ENCODE results near the gene UMAD1.

UMAD1 gene

GRCh38 chr7:7907306-7907705 is 266.8 kb downstream of the UMAD1 start:
- H3K27me3 Mint-ChIP-seq: no peaks in the 10 kb centered on the region
- H3K4me1 Mint-ChIP-seq (ENCODE audit: low read depth in 2 of 2): peaks cover 5 to 10% of the 10 kb centered on the region in 2 donors
- ATAC-seq (replicated peaks) (no peak), DNase-seq (no peak)
- no peaks in the 10 kb centered on the region for H3K36me3 Mint-ChIP-seq (ENCODE audit: insufficient read depth)
- H3K27ac Mint-ChIP-seq: peak overlapping the region in 1 of 2 donors; percentile 47
- no peaks in the 10 kb centered on the region for H3K9me3 Mint-ChIP-seq
- H3K4me3 Mint-ChIP-seq: no peak overlapping the region

- no peak overlapping the region for H3K27ac Mint-ChIP-seq
- no peaks in the 10 kb centered on the region for H3K9me3 Mint-ChIP-seq
- peaks cover 0 to 3% of the 10 kb centered on the region in 2 donors for H3K4me1 Mint-ChIP-seq (ENCODE audit: low read depth in 2 of 2)
- no peak for ATAC-seq (replicated peaks)
- no peak overlapping the region for H3K4me3 Mint-ChIP-seq
- DNase-seq: no peak
- no peaks in the 10 kb centered on the region for H3K27me3 Mint-ChIP-seq
- no peaks in the 10 kb centered on the region for H3K36me3 Mint-ChIP-seq (ENCODE audit: insufficient read depth)
Measured at GRCh38 chr7:7908622-7909145, 268.1 kb downstream of the UMAD1 start.

GRCh38 chr7:7909376-7909775 is 268.8 kb downstream of the UMAD1 start:
- no peak overlapping the region for H3K4me3 Mint-ChIP-seq
- H3K9me3 Mint-ChIP-seq: no peaks in the 10 kb centered on the region
- peaks cover 0 to 3% of the 10 kb centered on the region in 2 donors for H3K4me1 Mint-ChIP-seq (ENCODE audit: low read depth in 2 of 2)
- DNase-seq (no peak), ATAC-seq (replicated peaks) (no peak)
- H3K27ac Mint-ChIP-seq: no peak overlapping the region
- no peaks in the 10 kb centered on the region for H3K27me3 Mint-ChIP-seq
- H3K36me3 Mint-ChIP-seq (ENCODE audit: insufficient read depth): no peaks in the 10 kb centered on the region

- H3K4me3 Mint-ChIP-seq: no peak overlapping the region
- peaks cover 3% of the 10 kb centered on the region in 2 donors for H3K4me1 Mint-ChIP-seq (ENCODE audit: low read depth in 2 of 2)
- H3K27ac Mint-ChIP-seq: peak overlapping the region in 1 of 2 donors; percentile 10
- no peaks in the 10 kb centered on the region for H3K36me3 Mint-ChIP-seq (ENCODE audit: insufficient read depth)
- no peaks in the 10 kb centered on the region for H3K9me3 Mint-ChIP-seq
- DNase-seq (no peak), ATAC-seq (replicated peaks) (no peak)
- H3K27me3 Mint-ChIP-seq: no peaks in the 10 kb centered on the region
Measured at GRCh38 chr7:7911369-7912123, 271.0 kb downstream of the UMAD1 start.

DNA sequence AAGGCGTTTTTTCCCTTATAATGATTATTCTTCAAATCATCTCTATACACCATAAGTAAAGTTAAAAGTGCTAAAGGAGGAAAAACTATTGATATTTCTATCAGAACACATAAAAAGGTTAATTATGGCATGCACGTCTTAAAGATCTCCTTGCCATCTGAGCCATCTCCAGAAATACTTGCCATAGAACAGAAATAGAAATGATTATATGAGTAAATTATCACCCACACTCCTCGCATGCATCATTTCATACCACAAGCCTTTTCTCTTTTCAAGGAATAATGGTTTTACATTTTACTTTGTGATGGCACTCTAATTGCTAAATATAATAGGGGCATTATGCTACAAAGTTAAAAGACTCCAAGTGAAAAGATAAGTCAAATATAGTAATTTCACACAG is 272.4 kb downstream of the UMAD1 start:
- peaks cover 3% of the 10 kb centered on the region in 2 donors for H3K4me1 Mint-ChIP-seq (ENCODE audit: low read depth in 2 of 2)
- no peaks in the 10 kb centered on the region for H3K27me3 Mint-ChIP-seq
- H3K4me3 Mint-ChIP-seq: no peak overlapping the region
- DNase-seq (no peak), ATAC-seq (replicated peaks) (no peak)
- no peaks in the 10 kb centered on the region for H3K9me3 Mint-ChIP-seq
- no peaks in the 10 kb centered on the region for H3K36me3 Mint-ChIP-seq (ENCODE audit: insufficient read depth)
- H3K27ac Mint-ChIP-seq: no peak overlapping the region

GRCh38 chr7:7913504-7913903 is 273.0 kb downstream of the UMAD1 start:
- DNase-seq (no peak), ATAC-seq (replicated peaks) (no peak)
- Mint-ChIP-seq H3K4me1 (ENCODE audit: low read depth in 2 of 2) (peaks cover 3% of the 10 kb centered on the region in 2 donors), H3K27ac (no peak overlapping the region), H3K4me3 (no peak overlapping the region), H3K9me3 (no peaks in the 10 kb centered on the region), H3K36me3 (ENCODE audit: insufficient read depth) (no peaks in the 10 kb centered on the region), H3K27me3 (no peaks in the 10 kb centered on the region)

DNA sequence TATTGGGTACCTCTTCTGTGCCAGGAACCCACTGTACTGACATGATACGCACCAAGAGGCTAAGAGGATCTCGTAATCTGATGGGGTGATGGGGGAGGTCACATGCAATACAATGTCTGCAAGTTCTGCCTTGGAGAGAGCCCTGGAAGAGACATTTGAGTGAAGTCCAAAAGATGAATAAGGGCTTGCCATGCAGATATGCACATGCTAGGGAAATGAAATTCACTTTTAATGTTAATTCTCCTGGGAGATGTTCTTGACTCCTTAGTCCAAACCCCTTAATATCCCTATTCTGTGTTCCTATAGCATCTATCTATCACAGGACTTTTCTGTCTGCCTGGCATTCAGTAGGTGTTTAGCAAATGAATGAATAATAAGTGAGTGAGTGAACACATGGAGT is 274.0 kb downstream of the UMAD1 start:
- DNase-seq (no peak), ATAC-seq (replicated peaks) (no peak)
- H3K9me3 Mint-ChIP-seq: no peaks in the 10 kb centered on the region
- H3K27ac Mint-ChIP-seq: no peak overlapping the region
- no peak overlapping the region for H3K4me3 Mint-ChIP-seq
- peaks cover 3 to 9% of the 10 kb centered on the region in 2 donors for H3K4me1 Mint-ChIP-seq (ENCODE audit: low read depth in 2 of 2)
- no peaks in the 10 kb centered on the region for H3K27me3 Mint-ChIP-seq
- H3K36me3 Mint-ChIP-seq (ENCODE audit: insufficient read depth): no peaks in the 10 kb centered on the region

- Mint-ChIP-seq H3K9me3 (no peaks in the 10 kb centered on the region), H3K4me3 (no peak overlapping the region), H3K36me3 (ENCODE audit: insufficient read depth) (no peaks in the 10 kb centered on the region), H3K27me3 (no peaks in the 10 kb centered on the region), H3K4me1 (ENCODE audit: low read depth in 2 of 2) (peaks cover 3 to 7% of the 10 kb centered on the region in 2 donors), H3K27ac (no peak overlapping the region)
- ATAC-seq (replicated peaks) (no peak), DNase-seq (no peak)
Measured at GRCh38 chr7:7916064-7916463, 275.5 kb downstream of the UMAD1 start.

- no peaks in the 10 kb centered on the region for H3K9me3 Mint-ChIP-seq
- no peak overlapping the region for H3K4me3 Mint-ChIP-seq
- H3K27me3 Mint-ChIP-seq: no peaks in the 10 kb centered on the region
- peaks cover 8 to 11% of the 10 kb centered on the region in 2 donors for H3K4me1 Mint-ChIP-seq (ENCODE audit: low read depth in 2 of 2)
- H3K27ac Mint-ChIP-seq: no peak overlapping the region
- ATAC-seq (replicated peaks) (no peak), DNase-seq (no peak)
- H3K36me3 Mint-ChIP-seq (ENCODE audit: insufficient read depth): peaks cover 6% of the 10 kb centered on the region
Measured at GRCh38 chr7:7917593-7917992, 277.0 kb downstream of the UMAD1 start.

- H3K27ac Mint-ChIP-seq: no peak overlapping the region
Measured at GRCh38 chr7:7918736-7919448, 278.3 kb downstream of the UMAD1 start.

GRCh38 chr7:7919449-7919945 is 278.9 kb downstream of the UMAD1 start:
- peaks cover 6% of the 10 kb centered on the region for H3K36me3 Mint-ChIP-seq (ENCODE audit: insufficient read depth)
- no peaks in the 10 kb centered on the region for H3K9me3 Mint-ChIP-seq
- H3K4me3 Mint-ChIP-seq: no peak overlapping the region
- DNase-seq (no peak), ATAC-seq (replicated peaks) (no peak)
- no peaks in the 10 kb centered on the region for H3K27me3 Mint-ChIP-seq
- H3K27ac Mint-ChIP-seq: no peak overlapping the region
- H3K4me1 Mint-ChIP-seq (ENCODE audit: low read depth in 2 of 2): peaks cover 22 to 23% of the 10 kb centered on the region in 2 donors

More at GRCh38 chr7:7918736-7919448, 278.3 kb downstream of the UMAD1 start:
- H3K27me3 Mint-ChIP-seq: no peaks in the 10 kb centered on the region
- ATAC-seq (replicated peaks): no peak
- H3K4me1 Mint-ChIP-seq (ENCODE audit: low read depth in 2 of 2): peaks cover 16 to 17% of the 10 kb centered on the region in 2 donors
- peaks cover 6% of the 10 kb centered on the region for H3K36me3 Mint-ChIP-seq (ENCODE audit: insufficient read depth)
- H3K9me3 Mint-ChIP-seq: no peaks in the 10 kb centered on the region
- DNase-seq: no peak
- H3K4me3 Mint-ChIP-seq: no peak overlapping the region

GRCh38 chr7:7920056-7920455 is 279.5 kb downstream of the UMAD1 start:
- Mint-ChIP-seq H3K9me3 (no peaks in the 10 kb centered on the region), H3K4me1 (ENCODE audit: low read depth in 2 of 2) (peaks cover 23 to 27% of the 10 kb centered on the region in 2 donors), H3K36me3 (ENCODE audit: insufficient read depth) (peaks cover 6% of the 10 kb centered on the region), H3K27me3 (no peaks in the 10 kb centered on the region), H3K4me3 (peak overlapping the region; percentile 19 to 69), H3K27ac (no peak overlapping the region)
- DNase-seq (no peak), ATAC-seq (replicated peaks) (no peak)

- no peaks in the 10 kb centered on the region for H3K9me3 Mint-ChIP-seq
- peak; percentile 84 for ATAC-seq (replicated peaks)
- peak overlapping the region; percentile 19 to 69 for H3K4me3 Mint-ChIP-seq
- peaks cover 6% of the 10 kb centered on the region for H3K36me3 Mint-ChIP-seq (ENCODE audit: insufficient read depth)
- H3K27ac Mint-ChIP-seq: no peak overlapping the region
- peaks cover 23 to 27% of the 10 kb centered on the region in 2 donors for H3K4me1 Mint-ChIP-seq (ENCODE audit: low read depth in 2 of 2)
- no peaks in the 10 kb centered on the region for H3K27me3 Mint-ChIP-seq
- DNase-seq: no peak
Measured at GRCh38 chr7:7920481-7920880, 279.9 kb downstream of the UMAD1 start.
